ENCODE results near the gene RALGPS1.

Gene RALGPS1

GRCh38 chr9:126876531-126876930, 38.1 kb upstream of the RALGPS1 start:
- H3K4me3 ChIP-seq (ENCODE audit: low read depth, low read length) = no peak overlapping the region
- no peak for DNase-seq (ENCODE audit: low read depth)
- TF ChIP-seq POLR2A (IDR thresholded peaks at IDR 0.05; ENCODE audit: extremely low read depth, insufficient read length) (no peak), MAX (IDR thresholded peaks at IDR 0.05; ENCODE audit: low read depth, low read length) (no peak), CTCF (IDR thresholded peaks at IDR 0.05; ENCODE audit: low read depth, low read length) (no peak), MYC (IDR thresholded peaks at IDR 0.05; ENCODE audit: low read depth, low read length) (no peak)

GRCh38 chr9:126877418-126877817, 37.2 kb upstream of the RALGPS1 start:
- TF ChIP-seq MYC (IDR thresholded peaks at IDR 0.05; ENCODE audit: low read depth, low read length) (no peak), POLR2A (IDR thresholded peaks at IDR 0.05; ENCODE audit: extremely low read depth, insufficient read length) (no peak), CTCF (IDR thresholded peaks at IDR 0.05; ENCODE audit: low read depth, low read length) (no peak), MAX (IDR thresholded peaks at IDR 0.05; ENCODE audit: low read depth, low read length) (no peak)
- no peak overlapping the region for H3K4me3 ChIP-seq (ENCODE audit: low read depth, low read length)
- DNase-seq (ENCODE audit: low read depth) = no peak

GRCh38 chr9:126879288-126879687, 35.3 kb upstream of the RALGPS1 start:
- H3K4me3 ChIP-seq (ENCODE audit: low read depth, low read length) = no peak overlapping the region

GRCh38 chr9:126880226-126880946, 34.2 kb upstream of the RALGPS1 start:
- no peak overlapping the region for H3K4me3 ChIP-seq (ENCODE audit: low read depth, low read length)
- no peak for DNase-seq (ENCODE audit: low read depth)

More at GRCh38 chr9:126879288-126879687, 35.3 kb upstream of the RALGPS1 start:
- no peak for DNase-seq (ENCODE audit: low read depth)
- TF ChIP-seq MAX (IDR thresholded peaks at IDR 0.05; ENCODE audit: low read depth, low read length) (no peak), CTCF (IDR thresholded peaks at IDR 0.05; ENCODE audit: low read depth, low read length) (no peak)

GRCh38 chr9:126880947-126881332, 33.6 kb upstream of the RALGPS1 start:
- TF ChIP-seq MYC (IDR thresholded peaks at IDR 0.05; ENCODE audit: low read depth, low read length) (no peak), MAX (IDR thresholded peaks at IDR 0.05; ENCODE audit: low read depth, low read length) (no peak), CTCF (IDR thresholded peaks at IDR 0.05; ENCODE audit: low read depth, low read length) (no peak), POLR2A (IDR thresholded peaks at IDR 0.05; ENCODE audit: extremely low read depth, insufficient read length) (no peak)
- H3K4me3 ChIP-seq (ENCODE audit: low read depth, low read length) = no peak overlapping the region
- DNase-seq (ENCODE audit: low read depth) = no peak

More at GRCh38 chr9:126880226-126880946, 34.2 kb upstream of the RALGPS1 start:
- TF ChIP-seq MYC (IDR thresholded peaks at IDR 0.05; ENCODE audit: low read depth, low read length) = no peak
- no peak for TF ChIP-seq POLR2A (IDR thresholded peaks at IDR 0.05; ENCODE audit: extremely low read depth, insufficient read length)
- no peak for TF ChIP-seq CTCF (IDR thresholded peaks at IDR 0.05; ENCODE audit: low read depth, low read length)
- no peak for TF ChIP-seq MAX (IDR thresholded peaks at IDR 0.05; ENCODE audit: low read depth, low read length)
